HCT116 (cell line): Measurements from ENCODE around the gene RPS10. TPM values are rescaled to one million over a fixed set of nuclear protein-coding genes. Genes with fewer than 3 reads are reported as not detected.

ENCODE experiments used
- ATAC-seq: fragments of 200-7000 bp; cut with Tn5 transposase; 2 replicates; pipeline ENCODE4 v1.9.1; 2020; ENCODE audit warnings: mild to moderate bottlenecking, moderate library complexity
- BruUV-seq: library from RNA; stranded (reverse); fragments of 400-500 nt; replicated peaks from 2 replicates; lab custom pipeline; 2021; lab: Mats Ljungman, UMichigan
- CTCF ChIA-PET: fragments of 300-600 bp; sonication (Branson Sonifier 250); formaldehyde crosslinking; loops from one replicate; lab custom pipeline; 2021; ENCODE audit warnings: antibody characterized with exemption; lab: Charles Lee
- POLR2A ChIA-PET: fragments of 300-600, 350-600 bp; sonication (Branson Sonifier 250); formaldehyde crosslinking; loops from one replicate; lab custom pipeline; 2021; ENCODE audit warnings: antibody characterized with exemption; lab: Charles Lee
- RAD21 ChIA-PET, 2 experiments: fragments of 300-600 bp; sonication (Branson Sonifier 250); formaldehyde crosslinking; loops; one replicate each; lab custom pipeline; 2023; ENCODE audit warnings: low total read pairs in 2 of 2; ENCODE audit not compliant: uncharacterized antibody in 2 of 2, unreplicated experiment in 2 of 2, low non-redundant PET in 1 of 2; lab: Charles Lee
- DNase-seq: peaks from one replicate; pipeline ENCODE4 v3.0.0-alpha.2; 2010; ENCODE audit warnings: low read depth, low spot score
- H2AFZ ChIP-seq: fragments of 200-600 bp; shearing (Covaris generic), sonication (generic); 2 replicates; pipeline ENCODE4 v1.6.1; 2017; ENCODE audit warnings: low read depth, mixed run types, mixed read lengths, antibody characterized with exemption, low read length; ENCODE audit not compliant: poor library complexity, severe bottlenecking
- H3K27ac ChIP-seq: 2 replicates; pipeline ENCODE4 v1.5.1; 2012; ENCODE audit warnings: low read depth, low read length
- H3K27me3 ChIP-seq: fragments of 200-600 bp; sonication (generic); 2 replicates; pipeline ENCODE4 v1.6.1; 2016; ENCODE audit warnings: mixed run types, low read length, mixed read lengths; ENCODE audit not compliant: insufficient read depth
- H3K36me3 ChIP-seq, 2 experiments: fragments of 200-500 bp in 1 of 2; fragments of 200-600 bp in 1 of 2; sonication (Bioruptor generic) in 1 of 2; sonication (generic) in 1 of 2; 2 replicates each; pipeline versions ENCODE4 v1.5.1 to v1.6.1; 2014 to 2016; ENCODE audit warnings: low read length in 2 of 2, inconsistent platforms in 1 of 2, mixed read lengths in 1 of 2, mixed run types in 1 of 2; ENCODE audit not compliant: insufficient read depth in 2 of 2, control insufficient read depth in 1 of 2
- H3K4me1 ChIP-seq, 2 experiments: fragments of 200-600 bp in 1 of 2; sonication (generic) in 1 of 2; 2 replicates each; pipeline versions ENCODE4 v1.5.1 to v1.6.1; 2012 to 2017; ENCODE audit warnings: low read length in 2 of 2, inconsistent platforms in 1 of 2, mild to moderate bottlenecking in 1 of 2, mixed read lengths in 1 of 2, mixed run types in 1 of 2, moderate library complexity in 1 of 2; ENCODE audit not compliant: insufficient read depth in 2 of 2, control insufficient read depth in 1 of 2
- H3K4me2 ChIP-seq: fragments of 200-600 bp; sonication (generic); 2 replicates; pipeline ENCODE4 v1.6.1; 2017; ENCODE audit warnings: mixed run types, low read length, mixed read lengths
- H3K4me3 ChIP-seq, 2 experiments: fragments of 200-600 bp in 1 of 2; sonication (generic) in 1 of 2; replicated peaks in 1 of 2; 2 replicates each; pipeline ENCODE4 v1.5.1; 2011 to 2016; ENCODE audit warnings: low read length in 2 of 2, control low read depth in 1 of 2, low read depth in 1 of 2, mild to moderate bottlenecking in 1 of 2, mixed read lengths in 1 of 2, mixed run types in 1 of 2
- H3K79me2 ChIP-seq: fragments of 200-600 bp; sonication (generic); 2 replicates; pipeline ENCODE4 v1.6.1; 2017; ENCODE audit warnings: mild to moderate bottlenecking, mixed run types, low read length, moderate library complexity, mixed read lengths; ENCODE audit not compliant: insufficient read depth
- H3K9ac ChIP-seq: fragments of 200-600 bp; sonication (generic); 2 replicates; pipeline ENCODE4 v1.6.1; 2016; ENCODE audit warnings: low read length, mixed read lengths
- H3K9me2 ChIP-seq: fragments of 200-600 bp; sonication (generic), shearing (Covaris generic); 2 replicates; pipeline ENCODE4 v1.6.1; 2017; ENCODE audit warnings: mixed run types, mild to moderate bottlenecking, moderate library complexity; ENCODE audit not compliant: insufficient read depth
- H3K9me3 ChIP-seq, 2 experiments: fragments of 200-500 bp in 1 of 2; fragments of 200-600 bp in 1 of 2; sonication (Bioruptor generic) in 1 of 2; sonication (generic) in 1 of 2; 2 replicates each; pipeline ENCODE4 v1.6.1; 2014 to 2017; ENCODE audit warnings: low read length in 2 of 2, mixed read lengths in 2 of 2, inconsistent platforms in 1 of 2, low read depth in 1 of 2, mild to moderate bottlenecking in 1 of 2, mixed run types in 1 of 2, moderate library complexity in 1 of 2; ENCODE audit not compliant: control insufficient read depth in 1 of 2, insufficient read depth in 1 of 2
- H4K20me1 ChIP-seq: fragments of 200-600 bp; sonication (generic), shearing (Covaris generic); 2 replicates; pipeline ENCODE4 v1.6.1; 2017; ENCODE audit warnings: mixed run types, mild to moderate bottlenecking, moderate library complexity; ENCODE audit not compliant: insufficient read depth
- ATF3 ChIP-seq: IDR thresholded peaks from 2 replicates; pipeline ENCODE4 v1.6.1; 2012
- CTCF ChIP-seq, 3 experiments: fragments of 200-600 bp in 1 of 3; sonication (generic) in 1 of 3; IDR thresholded peaks in 2 of 3; conservative IDR thresholded peaks in 1 of 3; 2 replicates each; pipeline ENCODE4 v1.5.1; 2012 to 2017; ENCODE audit warnings: low read depth in 2 of 3, low read length in 2 of 3, antibody characterized with exemption in 1 of 3, borderline replicate concordance in 1 of 3, control low read depth in 1 of 3, mild to moderate bottlenecking in 1 of 3, mixed read lengths in 1 of 3, mixed run types in 1 of 3, moderate library complexity in 1 of 3; ENCODE audit not compliant: insufficient read depth in 1 of 3
- EGR1 ChIP-seq: IDR thresholded peaks from 2 replicates; pipeline ENCODE4 v1.6.1; 2012; ENCODE audit warnings: low read depth
- EZH2 ChIP-seq: fragments of 200-600 bp; sonication (generic); IDR thresholded peaks from 2 replicates; pipeline ENCODE4 v1.6.1; 2017; ENCODE audit warnings: antibody characterized with exemption, mixed run types
- EZH2phosphoT487 ChIP-seq: fragments of 200-600 bp; IDR thresholded peaks from 2 replicates; pipeline ENCODE4 v1.6.1; 2018; ENCODE audit warnings: antibody characterized with exemption, borderline replicate concordance
- JUND ChIP-seq: IDR thresholded peaks from 2 replicates; pipeline ENCODE4 v1.6.1; 2012
- MAX ChIP-seq: IDR thresholded peaks from 2 replicates; pipeline ENCODE4 v1.6.1; 2012
- RAD21 ChIP-seq: IDR thresholded peaks from 2 replicates; pipeline ENCODE4 v1.6.1; 2012; ENCODE audit warnings: low read depth, mild to moderate bottlenecking
- REST ChIP-seq: IDR thresholded peaks from 2 replicates; pipeline ENCODE4 v1.6.1; 2012; ENCODE audit warnings: low read depth
- TCF7L2 ChIP-seq: IDR thresholded peaks from 2 replicates; pipeline ENCODE4 v1.7.0; 2011; ENCODE audit warnings: borderline replicate concordance, inconsistent platforms; ENCODE audit not compliant: insufficient read depth, insufficient read length; ENCODE audit errors: extremely low read depth
- ZFX ChIP-seq: fragments of 450-650 bp; IDR thresholded peaks from 2 replicates; pipeline ENCODE4 v1.6.1; 2017
- ZNF274 ChIP-seq: fragments of 200-500 bp; sonication (Bioruptor generic); IDR thresholded peaks from 2 replicates; pipeline ENCODE4 v1.6.1; 2014; ENCODE audit warnings: mild to moderate bottlenecking, low read depth, low read length, inconsistent platforms
- intact Hi-C: fragments of 100-400 bp; cut with micrococcal nuclease; formaldehyde crosslinking; loops from 2 replicates; pipeline ENCODE4 v1.10.0; 2022
- total RNA-seq: library from RNA; stranded (reverse); gene quantifications from one replicate; pipeline ENCODE4 v1.2.1, GENCODE V29; 2021; ENCODE audit not compliant: unreplicated experiment

Gene RPS10
- total RNA-seq, 1 experiment from 2014 or later = 1,863 TPM

GRCh38 chr6:34473967-34474366 lies 48.1 kb upstream of the RPS10 start (continued):
- TF ChIP-seq REST (no peak), CTCF (IDR thresholded peaks at IDR 0.05 in 2 of 3, conservative IDR thresholded peaks at IDR 0.05 in 1 of 3; ENCODE audit: borderline replicate concordance in 1 of 3, insufficient read depth in 1 of 3, low read depth in 2 of 3, low read length in 2 of 3) (no peak), MAX (no peak), EZH2phosphoT487 (no peak), ATF3 (no peak), ZFX (no peak), JUND (no peak)

- CTCF ChIA-PET = no interaction called here
- TF ChIP-seq ZNF274 = no peak
- no peak for TF ChIP-seq EGR1
- no peak for TF ChIP-seq EZH2phosphoT487
- no peak for TF ChIP-seq MAX
- no peak for TF ChIP-seq TCF7L2
- no peak for TF ChIP-seq ATF3
- no peak for TF ChIP-seq EZH2
- no peak for TF ChIP-seq ZFX
- no peak for TF ChIP-seq RAD21
- TF ChIP-seq, all 23 proteins: peak for 0
- H3K79me2 ChIP-seq = no peaks in the 10 kb centered on the region
- intact Hi-C loops = no loop called here
- no peaks in the 10 kb centered on the region for H3K9me2 ChIP-seq
- H4K20me1 ChIP-seq = no peaks in the 10 kb centered on the region
- RAD21 ChIA-PET = no interaction called here
- H3K4me1 ChIP-seq = no peaks in the 10 kb centered on the region
- H3K27me3 ChIP-seq = no peaks in the 10 kb centered on the region
- H3K27ac ChIP-seq = no peak overlapping the region
- no peaks in the 10 kb centered on the region for H3K36me3 ChIP-seq
- H3K9me3 ChIP-seq = no peaks in the 10 kb centered on the region; a peak in 1 of 4 replicates
- DNase-seq (no peak), ATAC-seq (no peak)
- H3K4me2 ChIP-seq = no peak overlapping the region
- H3K4me3 ChIP-seq = no peak overlapping the region
- H3K9ac ChIP-seq = no peak overlapping the region
- no peak overlapping the region for H2AFZ ChIP-seq
- BruUV-seq = no TSS peak
- POLR2A ChIA-PET = no interaction called here
Observed at GRCh38 chr6:34472425-34472824, 46.6 kb upstream of the RPS10 start.
